TTC549 (cell line): ENCODE measurements around the gene FAM124A.

Source experiments
- FAIRE-seq: peaks from 2 replicates; lab custom pipeline; 2012; peaks lifted over from hg19 to GRCh38; lab: Jason Lieb, UNC

Gene FAM124A

GRCh38 chr13:51222037-51222685 is at the start of gene FAM124A:
Gene FAM124A, plus strand, starts transcription at chr13:51222398. Its CDS starts 104 bp downstream, at chr13:51222502.
- FAIRE-seq = no peak

GRCh38 chr13:51175021-51175420 is 47.2 kb upstream of the FAM124A start:
- no peak for FAIRE-seq

GRCh38 chr13:51175639-51176038 is 46.6 kb upstream of the FAM124A start:
- no peak for FAIRE-seq

- no peak for FAIRE-seq
Measured at GRCh38 chr13:51177188-51177587, 45.0 kb upstream of the FAM124A start.

- FAIRE-seq = no peak
Measured at GRCh38 chr13:51178456-51179074, 43.6 kb upstream of the FAM124A start.

- no peak for FAIRE-seq
Measured at GRCh38 chr13:51179432-51179971, 42.7 kb upstream of the FAM124A start.

- FAIRE-seq = no peak
Measured at GRCh38 chr13:51180853-51181511, 41.2 kb upstream of the FAM124A start.

- no peak for FAIRE-seq
Measured at GRCh38 chr13:51181786-51182383, 40.3 kb upstream of the FAM124A start.

- FAIRE-seq = no peak
Measured at GRCh38 chr13:51191743-51192142, 30.5 kb upstream of the FAM124A start.

GRCh38 chr13:51192348-51192747 is 29.9 kb upstream of the FAM124A start:
- FAIRE-seq = no peak

GRCh38 chr13:51193387-51193786 is 28.8 kb upstream of the FAM124A start:
- no peak for FAIRE-seq

- no peak for FAIRE-seq
Measured at GRCh38 chr13:51194942-51195341, 27.3 kb upstream of the FAM124A start.

GRCh38 chr13:51201886-51202285 is 20.3 kb upstream of the FAM124A start:
- no peak for FAIRE-seq

- FAIRE-seq = no peak
Measured at GRCh38 chr13:51202477-51203046, 19.6 kb upstream of the FAM124A start.

GRCh38 chr13:51206584-51206983 is 15.6 kb upstream of the FAM124A start:
- FAIRE-seq = no peak

- FAIRE-seq = no peak
Measured at GRCh38 chr13:51207881-51208280, 14.3 kb upstream of the FAM124A start.

- no peak for FAIRE-seq
Measured at GRCh38 chr13:51208716-51209115, 13.5 kb upstream of the FAM124A start.

GRCh38 chr13:51211910-51212309 is 10.3 kb upstream of the FAM124A start:
- FAIRE-seq = no peak

- FAIRE-seq = no peak
Measured at GRCh38 chr13:51212758-51213157, 9.4 kb upstream of the FAM124A start.

GRCh38 chr13:51213173-51213728 is 8.9 kb upstream of the FAM124A start:
- FAIRE-seq = no peak

GRCh38 chr13:51218626-51219025 is 3.6 kb upstream of the FAM124A start:
- FAIRE-seq = no peak

- FAIRE-seq = no peak
Measured at GRCh38 chr13:51220706-51221105, 1.5 kb upstream of the FAM124A start.
